Measurements from ENCODE around the gene WBP2. TPM values are rescaled to one million over a fixed set of nuclear protein-coding genes. Genes with fewer than 3 reads are reported as not detected.

Gene WBP2
- total RNA-seq, 1 experiment from 2014 or later = 72.3 TPM

DNA sequence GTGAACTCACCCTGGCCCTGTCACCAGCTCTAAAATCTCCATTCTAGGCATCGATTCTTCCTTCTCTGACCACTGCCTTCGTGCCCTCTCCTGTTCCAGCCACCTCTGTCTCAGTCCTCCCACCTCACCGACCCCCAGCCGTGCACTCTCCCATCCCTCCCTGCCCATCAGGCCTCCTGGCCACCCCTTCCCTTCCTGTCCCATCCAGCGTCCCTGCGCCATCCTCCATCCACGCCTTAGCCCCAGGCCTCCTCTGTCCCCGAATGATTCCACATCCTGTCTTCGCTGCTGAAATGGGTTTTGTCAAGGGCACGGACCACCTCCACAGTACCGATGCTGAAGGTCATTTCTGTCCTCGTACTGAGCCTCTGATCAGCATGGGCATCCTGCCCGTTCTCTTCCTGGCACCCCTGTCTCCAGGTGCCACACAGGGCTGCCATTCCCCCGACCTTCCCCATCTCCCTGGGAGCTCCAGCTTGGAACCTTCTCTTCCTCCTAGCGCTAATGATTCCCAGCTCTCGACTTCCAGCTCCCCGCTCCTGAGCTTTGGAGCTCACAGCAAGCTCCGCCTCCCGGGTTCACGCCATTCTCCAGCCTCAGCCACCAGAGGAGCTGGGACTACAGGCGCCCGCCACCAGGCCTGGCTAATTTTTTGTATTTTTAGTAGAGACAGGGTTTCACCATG, 39.1 kb upstream of the WBP2 start:
- no peaks in the 10 kb centered on the region for H3K27me3 Mint-ChIP-seq (ENCODE audit: insufficient read depth, unreplicated experiment)
- no peaks in the 10 kb centered on the region for H3K9me3 ChIP-seq
- peaks cover 19% of the 10 kb centered on the region for H3K4me1 Mint-ChIP-seq (ENCODE audit: low read depth, unreplicated experiment)
- no peaks in the 10 kb centered on the region for H3K27me3 ChIP-seq (replicated peaks; ENCODE audit: control insufficient read depth, insufficient read depth, low read length)
- no peak overlapping the region for H3K27ac Mint-ChIP-seq (ENCODE audit: unreplicated experiment)
- peaks cover 21% of the 10 kb centered on the region for H3K4me1 ChIP-seq
- no peak overlapping the region for H3K4me3 ChIP-seq (ENCODE audit: low read depth, low read length)
- intact Hi-C loops (cut with micrococcal nuclease; ENCODE audit: unreplicated experiment) = no loop called here
- CTCF ChIA-PET = interaction anchor here (1.1 kb wide), 1 partner anchor 10 kb away, joined by 3 read pairs; the partner anchor contains the start of gene MRPL38
- POLR2A ChIA-PET = no interaction called here
- no peaks in the 10 kb centered on the region for H3K9me3 Mint-ChIP-seq (ENCODE audit: unreplicated experiment)
- BruUV-seq (replicated peaks) = no TSS peak
- no peak overlapping the region for H3K4me3 Mint-ChIP-seq (ENCODE audit: unreplicated experiment)
- DNase-seq = no peak
- TF ChIP-seq, protein P1, sequence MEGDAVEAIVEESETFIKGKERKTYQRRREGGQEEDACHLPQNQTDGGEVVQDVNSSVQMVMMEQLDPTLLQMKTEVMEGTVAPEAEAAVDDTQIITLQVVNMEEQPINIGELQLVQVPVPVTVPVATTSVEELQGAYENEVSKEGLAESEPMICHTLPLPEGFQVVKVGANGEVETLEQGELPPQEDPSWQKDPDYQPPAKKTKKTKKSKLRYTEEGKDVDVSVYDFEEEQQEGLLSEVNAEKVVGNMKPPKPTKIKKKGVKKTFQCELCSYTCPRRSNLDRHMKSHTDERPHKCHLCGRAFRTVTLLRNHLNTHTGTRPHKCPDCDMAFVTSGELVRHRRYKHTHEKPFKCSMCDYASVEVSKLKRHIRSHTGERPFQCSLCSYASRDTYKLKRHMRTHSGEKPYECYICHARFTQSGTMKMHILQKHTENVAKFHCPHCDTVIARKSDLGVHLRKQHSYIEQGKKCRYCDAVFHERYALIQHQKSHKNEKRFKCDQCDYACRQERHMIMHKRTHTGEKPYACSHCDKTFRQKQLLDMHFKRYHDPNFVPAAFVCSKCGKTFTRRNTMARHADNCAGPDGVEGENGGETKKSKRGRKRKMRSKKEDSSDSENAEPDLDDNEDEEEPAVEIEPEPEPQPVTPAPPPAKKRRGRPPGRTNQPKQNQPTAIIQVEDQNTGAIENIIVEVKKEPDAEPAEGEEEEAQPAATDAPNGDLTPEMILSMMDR (IDR thresholded peaks at IDR 0.05; ENCODE audit: insufficient read depth in 1 of 2, low read depth in 1 of 2, low read length in 1 of 2, severe bottlenecking in 1 of 2, unreplicated experiment in 1 of 2) = no peak
- H3K36me3 ChIP-seq (ENCODE audit: control insufficient read depth, insufficient read depth, low read length) = peaks cover 3% of the 10 kb centered on the region; the same call in 1 of the 2 replicates
- peaks cover 53% of the 10 kb centered on the region for H3K36me3 Mint-ChIP-seq (ENCODE audit: insufficient read depth, unreplicated experiment)

DNA sequence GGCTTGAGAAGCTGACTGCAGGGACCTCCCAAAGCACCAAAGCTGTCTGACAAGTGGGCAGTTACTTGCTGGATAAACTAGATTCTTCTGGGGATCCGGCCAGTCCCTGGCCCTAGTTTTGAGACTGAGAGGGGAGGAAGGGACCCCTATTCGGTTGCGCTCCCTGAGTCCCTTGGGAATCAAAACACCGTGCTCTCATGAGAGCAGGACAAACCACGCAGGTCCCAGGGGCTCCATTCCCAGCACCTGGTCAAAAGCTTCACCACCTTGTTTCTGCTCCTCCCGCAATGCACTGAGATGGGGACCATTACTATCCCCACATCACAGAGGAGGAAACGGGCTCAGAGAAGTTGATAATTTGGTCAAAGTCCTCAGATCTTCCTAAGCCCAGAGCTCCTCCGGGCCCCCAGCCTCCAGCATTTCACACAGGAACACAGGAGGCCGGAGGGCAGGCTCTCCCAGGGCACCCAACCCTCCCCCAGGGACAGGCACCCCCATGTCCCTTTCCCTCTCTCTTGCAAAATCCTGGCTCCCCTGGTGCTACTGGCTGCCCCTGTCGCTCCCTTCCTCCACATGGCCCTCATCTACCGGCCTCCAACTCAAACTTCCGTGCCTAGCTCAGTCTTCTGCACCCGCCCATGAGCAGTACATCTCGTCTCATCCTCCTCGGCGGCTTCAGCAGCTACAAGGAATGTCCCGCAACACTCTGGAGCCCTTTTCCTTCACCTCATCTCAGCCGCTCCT, 38.3 kb upstream of the WBP2 start:
- H3K27me3 ChIP-seq (replicated peaks; ENCODE audit: control insufficient read depth, insufficient read depth, low read length) = no peaks in the 10 kb centered on the region
- H3K4me3 ChIP-seq (ENCODE audit: low read depth, low read length) = no peak overlapping the region
- Mint-ChIP-seq H3K36me3 (ENCODE audit: insufficient read depth, unreplicated experiment) (peaks cover 46% of the 10 kb centered on the region), H3K9me3 (ENCODE audit: unreplicated experiment) (no peaks in the 10 kb centered on the region), H3K4me1 (ENCODE audit: low read depth, unreplicated experiment) (peaks cover 19% of the 10 kb centered on the region), H3K27me3 (ENCODE audit: insufficient read depth, unreplicated experiment) (no peaks in the 10 kb centered on the region), H3K27ac (ENCODE audit: unreplicated experiment) (no peak overlapping the region), H3K4me3 (ENCODE audit: unreplicated experiment) (no peak overlapping the region)
- TF ChIP-seq, protein P1 (IDR thresholded peaks at IDR 0.05; ENCODE audit: insufficient read depth in 1 of 2, low read depth in 1 of 2, low read length in 1 of 2, severe bottlenecking in 1 of 2, unreplicated experiment in 1 of 2) = no peak
- ChIA-PET POLR2A (interaction anchor here (0.5 kb wide), 1 partner anchor 43 kb away, joined by 3 read pairs; no protein-coding TSS in a partner anchor), CTCF (interaction anchor here (1.1 kb wide), 1 partner anchor 11 kb away, joined by 3 read pairs; the partner anchor contains the start of gene MRPL38)
- no peak for DNase-seq
- intact Hi-C loops (cut with micrococcal nuclease; ENCODE audit: unreplicated experiment) = no loop called here
- peaks cover 2% of the 10 kb centered on the region; the same call in 1 of the 2 replicates for H3K36me3 ChIP-seq (ENCODE audit: control insufficient read depth, insufficient read depth, low read length)
- BruUV-seq (replicated peaks) = no TSS peak
- no peaks in the 10 kb centered on the region for H3K9me3 ChIP-seq
- H3K4me1 ChIP-seq = peaks cover 21% of the 10 kb centered on the region

GRCh38 chr17:75892556-75893224, 37.6 kb upstream of the WBP2 start:
- Histone ChIP-seq H3K36me3 (ENCODE audit: control insufficient read depth, insufficient read depth, low read length) (peaks cover 2% of the 10 kb centered on the region; the same call in 1 of the 2 replicates), H3K9me3 (no peaks in the 10 kb centered on the region), H3K4me3 (ENCODE audit: low read depth, low read length) (no peak overlapping the region), H3K4me1 (peaks cover 21% of the 10 kb centered on the region), H3K27me3 (replicated peaks; ENCODE audit: control insufficient read depth, insufficient read depth, low read length) (no peaks in the 10 kb centered on the region)
- Mint-ChIP-seq H3K27me3 (ENCODE audit: insufficient read depth, unreplicated experiment) (no peaks in the 10 kb centered on the region), H3K36me3 (ENCODE audit: insufficient read depth, unreplicated experiment) (peaks cover 38% of the 10 kb centered on the region), H3K27ac (ENCODE audit: unreplicated experiment) (no peak overlapping the region), H3K4me1 (ENCODE audit: low read depth, unreplicated experiment) (peaks cover 19% of the 10 kb centered on the region), H3K9me3 (ENCODE audit: unreplicated experiment) (no peaks in the 10 kb centered on the region), H3K4me3 (ENCODE audit: unreplicated experiment) (no peak overlapping the region)
- intact Hi-C loops (cut with micrococcal nuclease; ENCODE audit: unreplicated experiment) = no loop called here
- ChIA-PET POLR2A (no interaction called here), CTCF (no interaction called here)
- DNase-seq = no peak
- BruUV-seq (replicated peaks) = no TSS peak
- TF ChIP-seq, protein P1 (IDR thresholded peaks at IDR 0.05; ENCODE audit: insufficient read depth in 1 of 2, low read depth in 1 of 2, low read length in 1 of 2, severe bottlenecking in 1 of 2, unreplicated experiment in 1 of 2) = no peak

All from Caco-2 (cell line).